ENCODE data around the gene SLC24A2.
"Not testable (repeated sequence)": the region's sequence is repeated elsewhere in the genome, so short reads cannot be mapped to it uniquely, and the experiment has no call there.

The SLC24A2 gene
- total RNA-seq = 0 to 0.18 (median 0.05) reads per million in 4 experiments

DNA sequence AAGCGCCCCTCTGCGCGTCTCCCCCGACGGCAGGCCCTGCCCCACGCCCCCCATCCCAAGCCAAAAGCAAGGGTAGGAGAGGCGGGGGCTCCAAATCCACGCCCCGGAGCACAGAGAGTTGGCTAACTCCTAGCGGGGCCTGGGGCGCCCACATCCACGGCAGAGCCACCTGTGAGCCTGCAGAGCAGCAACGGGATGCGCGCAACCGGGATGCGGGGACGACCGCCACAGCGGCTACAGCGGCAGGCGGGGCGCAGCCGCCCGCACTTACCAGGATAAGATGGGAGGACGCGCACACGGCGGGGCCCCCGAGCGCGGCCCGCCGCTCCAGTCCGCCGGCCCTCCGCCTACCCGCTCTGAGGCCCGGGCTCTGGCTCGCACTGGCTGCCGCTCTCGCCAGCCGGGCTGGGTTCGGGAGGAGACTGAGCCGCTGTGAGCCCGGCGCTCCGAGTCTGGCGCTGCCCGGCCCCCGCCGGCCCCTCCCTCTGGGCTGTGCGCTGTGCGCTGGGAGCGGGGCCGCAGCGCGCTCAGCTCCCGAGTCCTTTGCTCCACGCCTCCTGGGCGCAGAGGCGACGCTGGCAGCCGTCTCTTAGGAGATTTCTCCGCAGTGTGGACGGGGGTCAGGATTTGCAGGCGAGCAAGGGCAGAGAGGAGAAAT lies at the start of gene SLC24A2:
SLC24A2 (minus strand) TSS at position 424 of the 658 bp plus-strand sequence.
- no peak for DNase-seq

DNA sequence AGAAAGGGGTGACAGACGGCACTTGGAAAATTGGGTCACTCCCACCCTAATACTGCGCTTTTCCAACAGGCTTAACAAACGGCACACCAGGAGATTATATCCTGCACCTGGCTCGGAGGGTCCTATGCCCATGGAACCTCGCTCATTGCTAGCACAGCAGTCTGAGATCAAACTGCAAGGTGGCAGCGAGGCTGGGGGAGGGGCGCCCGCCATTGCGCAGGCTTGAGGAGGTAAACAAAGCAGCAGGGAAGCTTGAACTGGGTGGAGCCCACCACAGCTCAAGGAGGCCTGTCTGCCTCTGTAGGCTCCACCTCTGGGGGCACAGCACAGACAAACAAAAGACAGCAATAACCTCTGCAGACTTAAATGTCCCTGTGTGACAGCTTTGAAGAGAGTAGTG lies 44.5 kb upstream of the SLC24A2 start:
- not testable (repeated sequence) for DNase-seq

DNA sequence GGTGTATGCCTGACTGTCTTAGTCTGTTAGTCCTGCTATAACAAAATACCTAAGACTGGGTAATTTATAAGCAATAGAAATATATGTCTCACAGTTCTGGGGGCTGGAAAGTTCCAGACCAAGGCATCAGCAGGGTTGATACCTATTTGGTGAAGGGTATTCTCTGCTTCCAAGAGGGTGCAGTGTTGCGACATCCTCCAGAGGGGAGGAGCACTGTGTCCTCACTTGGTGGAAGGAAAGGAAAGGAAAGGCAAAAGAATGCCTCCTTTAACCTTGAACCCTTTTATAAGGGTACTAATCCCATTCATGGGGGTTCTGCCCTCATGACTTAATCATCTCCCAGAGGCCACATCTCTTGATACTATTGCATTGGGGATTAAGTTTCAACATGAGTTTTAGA lies 42.0 kb upstream of the SLC24A2 start:
- DNase-seq = no peak

DNA sequence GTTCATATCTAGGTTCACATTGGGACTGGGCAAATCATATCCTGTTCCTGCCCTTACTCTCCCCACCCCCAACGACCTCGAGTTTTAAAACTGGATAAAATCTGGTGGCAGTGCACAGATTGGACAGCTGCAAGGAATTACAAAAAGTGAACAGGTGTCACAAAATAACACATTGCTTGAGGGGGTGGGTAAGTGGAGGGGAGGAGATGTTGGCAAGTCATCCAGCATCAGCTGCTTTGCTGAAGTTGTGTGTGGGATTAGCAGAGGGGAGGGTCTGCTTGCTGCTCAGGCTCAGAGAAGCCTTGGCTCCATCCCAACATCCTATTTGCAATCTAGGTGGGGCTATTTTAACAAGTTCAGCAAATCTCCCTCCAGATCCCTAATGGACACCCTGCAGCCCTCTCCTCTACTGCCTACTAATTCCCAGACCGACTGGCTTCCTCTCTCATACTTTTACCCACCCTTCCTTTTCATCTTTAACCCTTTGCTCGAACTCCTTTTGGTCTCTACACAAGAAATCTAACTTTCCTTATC lies 39.8 kb upstream of the SLC24A2 start:
- DNase-seq = no peak

DNA sequence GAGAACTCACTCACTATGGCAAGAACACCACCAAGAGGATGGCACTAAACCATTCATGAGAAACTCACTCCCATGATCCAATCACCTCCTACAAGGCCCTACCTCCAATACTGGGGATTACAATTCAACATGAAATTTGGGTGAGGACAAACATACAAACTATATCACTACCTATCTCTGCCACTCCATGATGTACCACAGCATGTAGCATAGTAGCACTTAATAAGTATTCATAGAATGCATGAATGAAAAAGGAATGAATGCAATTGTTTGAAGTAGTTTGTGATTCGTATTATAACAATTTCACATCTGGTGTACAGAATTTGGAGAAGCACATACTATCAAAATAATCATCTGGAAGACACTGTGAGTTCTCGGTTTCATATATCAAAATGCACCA lies 27.9 kb upstream of the SLC24A2 start:
- DNase-seq = no peak

DNA sequence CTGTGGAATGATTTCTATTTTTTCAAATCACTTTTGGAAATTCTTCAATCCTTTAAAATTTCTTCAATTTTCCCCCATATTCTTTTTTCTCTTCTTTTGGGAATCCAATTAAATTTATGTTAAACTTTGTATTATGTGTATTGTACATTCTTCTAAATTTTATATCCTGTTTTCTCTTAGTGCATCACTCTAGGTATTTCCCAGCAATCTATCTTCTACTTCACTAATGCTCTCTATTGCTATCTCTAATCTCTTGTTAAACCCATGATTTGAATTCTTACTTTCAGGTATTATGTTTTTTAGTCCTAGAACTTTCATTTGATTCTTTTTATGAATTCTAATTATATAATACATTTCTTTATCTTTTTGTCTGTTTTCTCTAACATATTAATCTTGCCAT lies 23.4 kb upstream of the SLC24A2 start:
- no peak for DNase-seq

DNA sequence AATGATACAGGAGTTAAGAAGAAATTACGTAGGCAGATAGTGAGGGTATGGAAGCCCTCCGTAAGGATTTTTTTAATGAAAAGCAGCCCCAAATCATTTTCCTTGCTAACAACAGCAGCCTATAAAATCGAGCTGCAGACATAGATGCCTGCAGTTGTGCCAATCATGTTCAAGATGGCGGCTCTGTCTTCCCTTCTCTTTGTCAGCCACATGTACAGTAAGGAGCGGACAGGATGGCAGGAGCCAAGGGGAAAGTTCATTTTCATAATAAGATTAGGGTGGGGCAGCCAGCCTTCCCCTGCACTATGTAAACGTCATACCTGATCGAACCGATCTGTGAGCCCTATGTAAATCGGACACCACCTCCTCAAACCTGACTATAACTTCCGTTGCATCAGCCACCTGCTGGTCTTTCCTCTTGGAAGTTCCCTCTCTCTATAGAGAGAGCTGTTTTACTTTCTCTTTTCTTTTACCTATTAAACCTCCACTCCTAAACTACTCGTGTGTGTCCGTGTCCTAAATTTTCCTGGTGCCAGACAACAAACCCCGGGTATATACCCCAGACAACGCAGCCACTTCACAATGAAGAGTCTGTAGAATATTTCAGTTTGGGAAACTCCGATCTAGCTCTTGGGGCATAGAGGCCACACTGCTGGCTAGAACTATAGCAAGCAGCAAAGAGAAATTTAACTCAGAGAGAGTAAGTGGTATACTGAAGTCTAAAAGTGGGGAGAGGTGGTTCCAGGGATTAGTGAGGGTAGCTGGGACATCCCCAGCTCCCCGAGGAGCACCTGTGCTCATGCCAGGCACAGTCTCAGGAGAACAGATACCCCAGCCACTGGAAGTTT lies 20.8 kb upstream of the SLC24A2 start:
- DNase-seq = no peak

DNA sequence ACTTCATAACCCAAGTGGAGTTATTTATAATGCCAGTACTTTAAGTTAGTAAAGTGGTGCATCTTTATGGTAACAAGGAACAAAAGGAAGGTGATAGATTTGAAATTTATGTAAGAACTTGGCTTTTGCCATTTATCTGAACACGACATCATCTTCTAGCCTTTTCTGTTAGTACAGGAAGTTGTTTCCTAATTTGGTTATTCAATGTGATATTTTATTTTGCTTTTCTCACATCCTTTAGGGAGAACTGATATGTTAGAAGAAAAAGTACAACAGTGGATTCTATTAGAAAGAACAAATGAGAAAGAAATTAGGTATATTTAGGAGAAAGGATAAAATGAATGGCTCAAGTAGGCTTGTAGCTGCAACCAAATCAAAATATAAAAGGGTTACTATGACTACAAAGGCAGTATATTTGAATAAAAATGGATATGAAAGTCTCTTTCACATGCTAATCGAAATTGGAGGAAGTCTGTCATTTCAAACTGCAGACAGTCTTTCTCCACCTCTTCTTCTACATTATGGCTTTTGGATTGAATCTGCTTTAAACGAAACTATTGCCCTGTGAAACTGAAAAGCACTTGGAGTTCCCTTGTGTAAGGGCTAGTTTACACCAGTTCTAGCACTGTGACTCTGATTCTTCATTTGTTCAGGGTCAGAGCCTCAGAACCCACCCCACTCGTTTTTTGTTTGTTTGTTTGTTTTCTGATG lies 18.5 kb upstream of the SLC24A2 start:
- no peak for DNase-seq

DNA sequence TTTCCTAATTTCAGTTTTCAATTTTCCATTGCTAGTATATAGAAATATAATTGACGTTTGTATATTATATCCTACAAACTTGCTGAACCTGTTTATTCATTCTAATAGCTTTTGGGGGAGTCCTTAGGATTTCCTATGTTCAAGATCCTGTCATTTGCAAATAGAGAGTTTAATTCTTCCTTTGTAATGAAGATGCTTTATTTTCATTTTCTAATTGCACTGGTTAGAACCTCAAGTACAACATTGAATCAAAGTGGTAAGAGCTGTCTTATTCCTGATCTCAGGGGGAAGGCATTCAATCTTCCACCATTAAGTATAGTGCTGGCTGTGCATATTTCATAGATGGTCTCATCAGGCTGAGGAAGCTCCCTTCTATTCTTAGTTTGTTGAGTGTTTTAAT lies 15.6 kb upstream of the SLC24A2 start:
- no peak for DNase-seq

DNA sequence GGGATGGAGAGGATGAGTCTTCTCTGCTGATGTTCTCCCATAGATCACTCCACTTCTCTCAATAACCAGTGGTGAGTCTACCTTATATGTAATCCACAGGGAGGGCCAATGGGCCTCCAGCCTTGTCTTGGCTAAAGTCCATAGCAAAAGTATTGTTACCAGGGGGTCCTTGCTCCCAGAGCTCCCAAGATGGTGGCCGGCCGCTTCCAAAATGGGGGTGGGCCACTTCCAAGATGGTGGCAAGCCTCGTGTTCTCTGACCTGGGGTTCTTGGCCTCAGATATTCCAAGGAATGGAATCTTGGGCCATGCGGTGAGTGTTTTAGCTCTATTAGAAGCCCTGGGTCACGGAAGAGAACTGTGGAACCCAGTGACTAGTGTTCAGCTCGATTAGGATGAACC lies 12.0 kb upstream of the SLC24A2 start:
- no peak for DNase-seq

DNA sequence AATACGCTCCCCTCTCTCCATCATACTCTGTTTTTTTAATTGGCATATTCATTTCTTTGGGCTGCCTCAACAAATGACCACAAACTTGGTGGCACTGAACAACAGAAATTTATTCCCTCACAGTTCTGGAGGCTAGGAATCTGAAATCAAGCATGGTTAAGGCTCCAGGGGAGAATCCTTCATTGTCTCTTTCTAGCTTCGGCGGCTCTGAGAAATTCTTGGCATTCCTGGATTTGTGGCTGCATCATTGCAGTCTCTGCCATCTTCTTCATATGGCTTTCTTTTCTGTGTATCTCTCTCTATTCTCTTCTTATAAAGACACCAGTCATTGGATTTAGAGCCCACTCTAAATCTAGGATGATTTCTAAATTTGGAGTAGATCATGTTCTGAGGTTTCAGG lies 10.9 kb upstream of the SLC24A2 start:
- no peak for DNase-seq

DNA sequence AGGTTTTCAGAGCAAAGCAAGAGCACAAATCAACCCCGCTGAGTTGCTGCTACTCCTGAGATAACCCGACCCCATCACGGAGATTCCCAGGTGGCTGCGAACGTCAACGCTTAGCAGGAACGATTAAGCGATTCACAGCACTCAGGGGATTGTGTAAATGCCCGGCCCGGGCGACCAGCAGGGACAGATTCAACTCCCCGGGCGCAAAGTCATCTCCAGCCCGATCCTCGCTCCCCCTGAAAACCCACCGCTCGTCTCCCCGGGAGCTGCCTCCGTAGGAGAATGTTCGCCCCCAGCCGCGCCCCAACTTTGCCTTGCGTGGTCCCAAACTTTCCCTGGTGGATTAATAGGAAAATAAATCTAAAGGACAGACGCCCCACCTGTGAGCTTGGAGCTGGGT lies 685 bp downstream of the SLC24A2 start:
- no peak for DNase-seq

DNA sequence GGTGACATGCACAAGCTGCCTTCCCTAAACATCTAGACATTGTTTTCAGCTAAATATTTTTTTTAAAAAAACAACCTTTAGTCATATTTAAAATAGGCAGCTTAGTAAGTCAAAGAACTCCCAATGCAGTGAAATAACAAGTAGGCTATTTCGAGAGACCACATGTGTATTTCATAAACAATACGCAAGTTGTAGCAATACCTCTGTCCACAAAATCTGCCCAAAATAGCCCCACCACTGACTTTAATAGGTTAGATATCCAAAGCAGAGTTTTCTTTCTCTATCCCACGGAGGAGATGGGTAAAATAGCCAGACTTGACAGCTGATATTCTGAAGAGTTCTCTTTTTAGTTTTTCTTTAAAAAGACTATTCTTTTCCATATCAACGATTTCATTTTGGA lies 1.2 kb downstream of the SLC24A2 start:
- no peak for DNase-seq

DNA sequence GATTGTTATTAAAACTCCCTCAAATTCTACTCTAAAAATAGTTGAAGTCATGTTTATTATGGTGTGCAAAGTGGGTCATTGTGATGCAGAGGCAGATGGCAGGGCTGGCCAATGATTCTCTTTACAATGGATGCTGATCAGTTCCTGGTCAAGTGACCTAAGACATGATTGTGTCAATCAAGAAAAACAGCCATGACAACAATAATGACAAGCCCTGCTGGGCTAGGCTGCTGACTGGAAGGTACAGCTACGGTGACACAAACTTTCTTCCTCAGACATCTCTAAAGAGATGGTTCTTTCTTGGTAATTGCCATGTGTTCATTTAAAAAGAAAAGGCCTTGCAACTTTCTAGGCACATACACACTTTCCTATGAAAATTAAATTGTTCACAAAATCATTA lies 3.6 kb downstream of the SLC24A2 start:
- no peak for DNase-seq

DNA sequence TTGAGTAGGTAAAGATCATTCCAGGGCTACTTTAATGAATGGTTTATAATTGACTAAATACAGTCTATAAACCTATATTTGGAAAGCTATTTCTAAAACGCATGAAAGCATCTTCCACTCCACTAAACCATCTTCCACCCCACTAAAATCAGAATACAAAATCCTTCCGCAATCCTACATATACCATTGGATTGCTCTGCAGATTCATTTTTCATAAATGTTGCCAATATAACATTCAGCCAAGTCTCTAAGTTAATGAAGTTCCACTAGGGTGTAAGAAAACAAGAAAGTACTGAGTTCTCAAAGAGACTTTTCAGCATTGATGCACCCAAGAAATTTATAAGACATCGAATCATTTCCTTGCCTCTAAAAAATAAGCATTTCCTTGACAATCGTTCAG lies 4.7 kb downstream of the SLC24A2 start:
- no peak for DNase-seq

DNA sequence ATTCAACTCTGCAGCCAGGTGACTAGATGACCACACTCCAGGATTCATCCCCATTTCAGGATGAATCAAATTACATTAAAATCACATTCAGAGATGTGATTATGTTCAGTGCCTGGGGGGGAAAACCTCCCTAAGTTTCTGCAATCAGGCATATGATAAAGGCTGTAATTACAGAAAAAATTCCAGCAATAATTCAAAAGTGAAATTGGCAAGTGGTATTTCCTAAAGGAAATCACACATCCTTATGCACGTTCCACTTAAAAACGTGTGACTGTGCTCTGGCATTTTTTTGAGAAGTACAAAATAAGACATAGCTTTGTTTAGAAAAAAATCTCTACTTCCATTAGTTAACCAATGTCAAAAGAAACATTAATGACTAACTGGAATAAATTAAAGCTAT lies 5.3 kb downstream of the SLC24A2 start:
- no peak for DNase-seq

DNA sequence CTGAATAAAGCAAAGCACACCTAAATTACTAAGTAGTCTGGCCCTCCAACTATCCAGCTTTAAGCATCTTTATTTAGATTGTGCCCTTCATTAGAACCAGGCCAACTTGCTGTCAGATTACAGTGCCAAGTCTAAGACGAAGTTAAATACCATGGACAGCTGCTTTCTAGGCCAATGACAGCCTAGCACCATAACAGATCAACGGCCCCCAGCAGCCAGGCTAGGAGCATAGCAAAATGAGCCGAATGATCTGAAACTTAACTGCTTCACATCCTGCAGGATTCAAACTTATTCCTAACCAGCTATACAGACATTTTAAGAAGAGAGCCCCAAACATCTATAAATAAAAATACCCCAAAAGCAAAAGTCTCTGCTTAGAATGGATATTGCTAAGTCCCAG lies 6.8 kb downstream of the SLC24A2 start:
- DNase-seq = no peak

DNA sequence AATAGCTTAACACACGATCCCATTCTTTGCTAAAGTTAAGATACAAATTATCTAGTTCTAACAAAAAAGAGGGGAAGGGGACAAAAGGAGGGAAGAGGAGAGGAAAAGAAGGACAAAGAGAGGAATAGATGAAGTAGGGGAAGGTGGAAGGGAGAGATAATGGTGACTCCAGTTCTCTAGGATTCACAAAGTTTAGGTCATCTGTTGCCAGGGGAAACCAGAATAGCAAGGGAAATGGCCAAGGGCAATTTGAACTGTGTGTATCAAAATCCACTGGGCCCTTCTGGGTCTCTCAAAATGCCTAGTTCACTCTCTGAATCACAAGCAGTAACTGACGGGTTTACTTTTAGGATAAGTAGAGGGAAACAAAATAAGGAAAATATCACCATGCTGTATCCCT lies 7.6 kb downstream of the SLC24A2 start:
- no peak for DNase-seq

DNA sequence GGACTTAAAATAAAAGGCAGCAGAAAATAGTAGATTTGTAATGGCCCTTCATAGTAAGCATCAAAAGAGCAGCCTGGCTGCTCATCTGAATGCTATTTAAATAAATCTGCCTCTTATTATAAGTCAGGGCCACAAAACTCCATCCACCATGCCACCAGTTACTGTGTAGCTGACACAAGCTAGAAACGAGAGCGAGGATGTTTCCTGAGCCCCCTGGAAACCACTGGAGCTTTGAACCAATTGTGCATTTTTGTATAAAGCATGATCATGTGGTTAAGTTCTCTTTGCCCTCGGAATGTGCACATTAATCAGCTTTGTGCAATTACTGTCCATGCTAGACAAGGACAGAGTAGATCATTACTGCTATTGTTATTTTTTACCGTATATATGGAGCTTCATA lies 17.4 kb downstream of the SLC24A2 start:
- DNase-seq = no peak

DNA sequence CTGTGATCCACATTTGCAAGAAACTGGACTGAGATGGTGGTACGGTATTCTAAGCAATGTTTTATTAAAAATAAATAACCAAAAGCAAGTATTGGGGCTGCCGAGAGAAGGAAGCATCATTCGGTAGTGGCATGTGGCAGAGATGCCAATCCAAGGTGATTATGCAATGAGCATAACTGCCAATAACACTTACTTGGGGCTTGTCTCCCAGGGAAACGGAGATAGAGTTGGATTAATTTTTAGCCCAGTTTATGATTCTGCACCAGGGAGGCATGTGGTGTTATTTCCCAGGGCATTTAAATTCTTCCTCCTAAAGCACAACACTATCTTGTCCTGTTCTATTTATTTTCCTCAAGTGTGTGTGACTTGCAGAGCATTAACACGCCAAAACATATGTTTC lies 17.9 kb downstream of the SLC24A2 start:
- DNase-seq = no peak

DNA sequence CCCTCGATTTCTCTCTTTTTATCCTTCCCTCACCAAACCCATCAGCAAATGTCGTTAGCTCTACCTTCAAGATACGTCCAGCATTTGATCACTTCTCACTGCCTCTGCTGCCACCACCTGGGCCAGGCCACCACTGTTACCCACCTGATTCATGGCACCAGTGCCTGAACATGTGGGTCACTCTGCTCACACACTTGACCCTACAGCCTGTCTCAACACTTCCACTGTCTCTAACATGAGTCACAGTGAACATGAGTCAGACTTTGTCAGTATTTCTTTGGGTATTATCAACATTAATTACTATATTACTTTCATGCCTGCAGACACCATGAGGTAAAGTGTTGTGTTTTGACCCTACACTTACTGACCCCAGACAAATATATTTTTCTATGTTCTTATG lies 19.6 kb downstream of the SLC24A2 start:
- DNase-seq = no peak

DNA sequence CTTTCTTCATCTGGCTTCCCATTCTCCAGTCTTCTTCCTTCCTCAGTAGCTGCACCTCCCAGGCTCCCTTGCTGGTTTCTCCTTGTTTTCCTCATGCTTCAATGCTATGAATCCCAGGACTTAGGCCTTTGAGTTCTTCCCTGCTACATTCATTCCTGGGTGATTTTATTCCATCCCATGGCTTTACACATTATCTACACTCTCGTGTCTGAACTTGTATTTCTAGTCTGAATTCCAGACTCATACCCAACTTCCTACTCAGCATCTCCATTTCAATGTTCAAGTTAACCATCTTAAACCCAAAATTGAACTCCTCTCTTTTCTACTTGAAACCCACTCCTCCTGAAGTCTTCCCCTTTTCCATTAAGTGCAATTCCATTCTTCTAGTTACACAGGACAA lies 20.0 kb downstream of the SLC24A2 start:
- DNase-seq = no peak

DNA sequence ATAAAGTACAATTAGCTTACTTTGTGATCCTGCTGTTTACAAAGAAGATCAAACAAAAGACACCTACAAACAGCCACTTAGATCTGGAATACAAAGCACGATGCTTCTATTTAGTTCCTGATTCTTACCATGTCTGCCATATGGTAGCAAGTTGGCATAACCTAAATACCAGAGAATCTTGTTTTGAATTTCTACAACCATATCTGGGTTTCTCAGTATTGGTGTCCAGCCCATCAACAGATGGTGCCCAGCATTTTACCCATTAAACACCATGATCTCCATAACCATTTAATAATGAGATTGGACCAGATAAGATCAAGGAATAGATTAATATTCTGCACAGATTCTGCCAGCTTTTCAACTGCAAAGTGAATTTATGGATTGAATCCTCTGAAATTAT lies 29.8 kb downstream of the SLC24A2 start:
- no peak for DNase-seq

DNA sequence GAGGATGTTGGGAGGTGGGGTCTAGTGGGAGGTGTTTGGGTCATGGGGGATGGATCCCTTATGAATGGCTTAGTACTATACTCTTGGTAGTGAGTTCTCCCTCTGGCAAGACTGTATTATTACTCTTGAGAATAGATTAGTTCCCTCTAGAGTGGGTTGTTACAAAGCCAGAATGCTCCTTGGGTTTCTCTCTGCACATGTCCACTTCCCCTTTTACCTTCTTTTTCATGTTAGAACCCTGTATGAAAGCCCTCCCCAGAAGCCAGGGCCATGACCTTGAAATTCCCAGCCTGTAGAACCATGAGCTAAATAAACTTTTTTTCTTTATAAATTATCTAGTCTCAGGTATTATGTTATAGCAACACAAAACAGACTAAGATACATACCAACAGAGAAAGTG lies 31.1 kb downstream of the SLC24A2 start:
- no peak for DNase-seq

Data from effector CD8-positive, alpha-beta T cell (primary cell).